ENCODE data around the gene RBMS3.

RBMS3 gene

DNA sequence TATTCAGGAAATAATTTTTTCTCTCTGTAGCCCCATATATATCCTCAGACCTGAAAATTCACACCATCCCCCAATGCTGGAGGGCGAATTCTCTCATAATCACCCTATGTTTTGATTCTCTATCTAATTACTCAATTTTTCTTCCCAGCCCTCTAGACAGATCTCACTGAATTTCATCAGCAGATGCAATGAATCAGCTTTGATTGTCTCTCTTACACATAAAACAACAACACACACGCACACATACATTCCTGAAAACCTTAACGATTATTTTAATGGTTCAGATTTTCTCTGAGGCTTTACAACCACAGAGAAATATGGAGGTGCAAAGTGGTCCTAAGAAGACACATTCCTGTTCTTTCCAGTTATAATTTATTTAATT lies 11.1 kb downstream of the RBMS3 start:
- no peak for TF ChIP-seq CTCF (IDR thresholded peaks at IDR 0.05; ENCODE audit: insufficient read depth, missing control alignments)
- FAIRE-seq (no peak), DNase-seq (ENCODE audit: insufficient read length, low spot score) (no peak)

DNA sequence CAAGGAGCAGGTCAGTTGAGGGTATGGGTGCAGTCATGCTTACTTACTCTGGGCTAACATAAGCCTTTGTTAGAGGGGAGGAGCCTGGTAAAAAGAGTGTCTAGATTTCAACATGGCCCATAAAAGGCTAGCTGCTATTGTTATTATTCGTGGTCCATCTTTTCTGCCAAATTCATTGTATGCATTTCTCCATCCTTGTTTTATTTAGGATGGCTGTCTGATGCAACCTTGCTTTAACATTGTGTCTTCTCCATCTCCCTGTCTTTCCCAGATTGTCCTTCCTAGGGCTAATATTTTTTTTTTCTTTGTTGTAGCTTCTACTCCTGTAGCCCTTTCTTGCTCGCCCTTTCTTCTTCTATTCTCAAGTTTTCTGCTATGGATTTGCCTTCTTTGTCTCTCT lies 12.6 kb downstream of the RBMS3 start:
- no peak for TF ChIP-seq CTCF (IDR thresholded peaks at IDR 0.05; ENCODE audit: insufficient read depth, missing control alignments)
- no peak for FAIRE-seq
- no peak for DNase-seq (ENCODE audit: insufficient read length, low spot score)

DNA sequence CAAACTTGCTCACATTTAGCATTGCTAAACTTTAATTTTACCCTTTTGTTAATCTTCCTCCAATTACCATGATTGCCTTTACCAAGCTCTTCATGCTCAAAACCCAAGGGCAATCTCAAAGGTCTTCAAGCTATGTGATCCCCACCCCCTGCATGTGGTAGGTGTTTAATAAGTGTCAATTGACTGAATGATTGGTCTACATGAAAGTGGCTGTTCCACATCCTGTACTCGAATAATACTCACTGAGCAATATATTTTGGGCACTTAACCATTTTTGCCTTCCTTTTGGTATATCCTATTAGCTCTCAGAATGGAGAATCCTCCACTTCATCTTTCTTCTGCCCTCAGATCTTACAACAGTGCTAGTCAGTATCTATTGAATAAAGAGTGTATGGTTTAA lies 17.1 kb downstream of the RBMS3 start:
- DNase-seq (ENCODE audit: insufficient read length, low spot score) (no peak), FAIRE-seq (no peak)
- no peak for TF ChIP-seq CTCF (IDR thresholded peaks at IDR 0.05; ENCODE audit: insufficient read depth, missing control alignments)

- DNase-seq (ENCODE audit: insufficient read length, low spot score) (no peak), FAIRE-seq (no peak)
- TF ChIP-seq CTCF (IDR thresholded peaks at IDR 0.05; ENCODE audit: insufficient read depth, missing control alignments): no peak
Measured at GRCh38 chr3:29301332-29302019, 20.6 kb downstream of the RBMS3 start.

DNA sequence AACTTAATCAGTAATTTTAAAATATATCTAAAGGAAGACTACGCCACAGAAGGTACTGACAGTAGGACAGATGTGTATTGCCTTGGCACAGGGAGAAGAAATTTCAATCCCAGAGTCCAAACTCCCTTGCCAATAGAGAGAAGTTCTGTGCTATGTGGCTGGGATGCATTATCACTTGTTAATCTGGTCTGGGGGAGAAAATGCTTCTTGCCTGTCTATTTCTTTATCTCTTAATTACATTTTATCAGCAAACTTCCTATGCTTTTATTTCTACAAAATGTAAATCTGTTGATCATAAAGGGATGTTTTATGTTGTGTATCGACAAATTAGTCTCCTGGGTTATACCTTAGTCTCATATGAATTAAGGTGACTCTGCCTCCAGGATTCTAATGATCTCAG lies 21.7 kb downstream of the RBMS3 start:
- DNase-seq (ENCODE audit: insufficient read length, low spot score) (no peak), FAIRE-seq (no peak)
- no peak for TF ChIP-seq CTCF (IDR thresholded peaks at IDR 0.05; ENCODE audit: insufficient read depth, missing control alignments)

- no peak for FAIRE-seq
- no peak for TF ChIP-seq CTCF (IDR thresholded peaks at IDR 0.05; ENCODE audit: insufficient read depth, missing control alignments)
- DNase-seq (ENCODE audit: insufficient read length, low spot score): no peak
Measured at GRCh38 chr3:29307295-29307694, 26.4 kb downstream of the RBMS3 start.

- no peak for TF ChIP-seq CTCF (IDR thresholded peaks at IDR 0.05; ENCODE audit: insufficient read depth, missing control alignments)
- DNase-seq (ENCODE audit: insufficient read length, low spot score) (no peak), FAIRE-seq (no peak)
Measured at GRCh38 chr3:29310865-29311264, 30.0 kb downstream of the RBMS3 start.
